ENCODE measurements around the gene OR56B4. TPM values are rescaled to one million over a fixed set of nuclear protein-coding genes. Genes with fewer than 3 reads are reported as not detected.
"Not testable (repeated sequence)": the region's sequence is repeated elsewhere in the genome, so short reads cannot be mapped to it uniquely, and the experiment has no call there.

Gene OR56B4
- total and polyA plus RNA-seq, 2 of the 13 experiments (the other 11 are each of a cell fraction or from before 2014, with no cell fraction given), result not detected

DNA sequence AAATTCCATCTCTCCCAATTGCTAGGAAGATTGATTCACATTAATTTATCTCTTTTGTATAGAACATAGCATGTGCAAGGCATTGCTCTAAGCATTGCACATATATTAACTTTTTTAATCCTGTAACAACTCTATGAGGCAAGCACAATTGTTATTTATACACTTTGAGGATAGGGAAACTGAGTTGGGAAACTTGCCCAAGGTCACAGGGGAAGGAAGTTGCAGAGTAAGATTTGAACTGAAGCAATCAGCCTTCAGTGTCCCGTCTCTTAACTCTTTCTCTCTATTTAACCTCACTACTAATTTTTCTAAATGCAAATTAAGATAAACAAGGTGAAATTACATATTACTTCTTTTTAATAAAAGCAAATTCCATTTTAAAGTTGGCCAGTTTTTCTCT, 22.2 kb downstream of the OR56B4 start:
- H3K9me3 ChIP-seq (ENCODE audit: low read length), result no peaks in the 10 kb centered on the region
- TF ChIP-seq YEATS2 (CRISPR knock-in tag; IDR thresholded peaks at IDR 0.05; ENCODE audit: borderline replicate concordance) (no peak), SIN3B (IDR thresholded peaks at IDR 0.05; ENCODE audit: low read length) (no peak), MYC (CRISPR knock-in tag; IDR thresholded peaks at IDR 0.05; ENCODE audit: borderline replicate concordance) (no peak), KAT7 (CRISPR knock-in tag; IDR thresholded peaks at IDR 0.05; ENCODE audit: borderline replicate concordance) (no peak), ZNF136 (CRISPR knock-in tag; IDR thresholded peaks at IDR 0.05; ENCODE audit: low read depth) (no peak)
- TF ChIP-seq, protein P1, sequence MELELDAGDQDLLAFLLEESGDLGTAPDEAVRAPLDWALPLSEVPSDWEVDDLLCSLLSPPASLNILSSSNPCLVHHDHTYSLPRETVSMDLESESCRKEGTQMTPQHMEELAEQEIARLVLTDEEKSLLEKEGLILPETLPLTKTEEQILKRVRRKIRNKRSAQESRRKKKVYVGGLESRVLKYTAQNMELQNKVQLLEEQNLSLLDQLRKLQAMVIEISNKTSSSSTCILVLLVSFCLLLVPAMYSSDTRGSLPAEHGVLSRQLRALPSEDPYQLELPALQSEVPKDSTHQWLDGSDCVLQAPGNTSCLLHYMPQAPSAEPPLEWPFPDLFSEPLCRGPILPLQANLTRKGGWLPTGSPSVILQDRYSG (CRISPR knock-in tag; IDR thresholded peaks at IDR 0.05), result no peak
- H3K36me3 ChIP-seq (replicated peaks in 1 of 2; ENCODE audit: control insufficient read depth in 1 of 2, insufficient read depth in 2 of 2, low read length in 2 of 2), result no peaks in the 10 kb centered on the region
- intact Hi-C loops (cut with micrococcal nuclease; ENCODE audit: unreplicated experiment) (no loop called here), in situ Hi-C loops (cut with HindIII; ENCODE audit: extremely low pct_ligation_motif_present, low pct_unique_long_range_greater_than_20kb) (no loop called here)
- no peak overlapping the region for H3K27ac ChIP-seq (ENCODE audit: extremely low read length, insufficient read depth, low read length)
- BruUV-seq (replicated peaks), result no TSS peak
- no peaks in the 10 kb centered on the region; a peak in 2 of 5 replicates for H3K27me3 ChIP-seq (ENCODE audit: control insufficient read depth in 1 of 2, insufficient read depth in 2 of 2, low read length in 2 of 2)
- no peaks in the 10 kb centered on the region for H3K79me2 ChIP-seq (ENCODE audit: insufficient read depth, low read length)
- no peak for DNase-seq (ENCODE audit: low spot score)
- no peak overlapping the region for H3K4me2 ChIP-seq (ENCODE audit: low read depth, low read length)
- no peak for FAIRE-seq
- no peaks in the 10 kb centered on the region for H3K4me1 ChIP-seq (ENCODE audit: insufficient read depth, low read length)
- no peak overlapping the region for H3K4me3 ChIP-seq (replicated peaks in 1 of 3; ENCODE audit: insufficient read depth in 1 of 3, low read depth in 2 of 3, low read length in 3 of 3)
- H2AFZ ChIP-seq (ENCODE audit: low read length), result no peak overlapping the region
- WGBS (ENCODE audit: low lambda C conversion rate), result 0% methylated on average over 1 of the region's 1 CpG
- POLR2A ChIA-PET, result no interaction called here
- H4K20me1 ChIP-seq (ENCODE audit: insufficient read depth, low read length), result no peaks in the 10 kb centered on the region
- ATAC-seq, result no peak
- no peak overlapping the region for H3K9ac ChIP-seq (ENCODE audit: insufficient read depth, low read depth, low read length)
- CTCF ChIA-PET (ENCODE audit: low intra/inter-chr PET ratio, low total read pairs), result no interaction called here

DNA sequence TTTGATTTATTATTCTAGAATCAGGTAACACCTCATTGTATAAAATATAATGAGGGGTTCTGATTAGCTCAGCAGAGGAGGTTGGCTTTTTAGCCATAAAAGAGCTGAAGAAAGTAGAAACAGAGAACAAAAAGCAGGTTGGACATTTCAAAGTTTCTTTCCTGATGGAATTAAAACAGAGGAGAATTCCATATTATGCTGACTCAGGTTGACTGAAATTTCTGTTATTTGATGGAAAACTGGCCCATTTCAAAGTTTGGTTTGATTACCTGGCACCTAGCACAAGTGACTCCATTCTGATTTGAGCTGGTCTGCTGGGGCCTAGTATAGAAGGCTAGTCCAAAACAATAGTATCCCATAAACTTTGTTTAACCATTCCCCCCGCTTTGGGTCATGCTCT, 24.9 kb downstream of the OR56B4 start:
- intact Hi-C loops (cut with micrococcal nuclease; ENCODE audit: unreplicated experiment), result no loop called here
- peak; percentile 75 to 93 for TF ChIP-seq MAFK (conservative IDR thresholded peaks at IDR 0.05 in 1 of 2, IDR thresholded peaks at IDR 0.05 in 1 of 2; ENCODE audit: low read length in 2 of 2)
- TF ChIP-seq MAFF (IDR thresholded peaks at IDR 0.05; ENCODE audit: low read depth, low read length), result peak; percentile 81
- TF ChIP-seq KLF9 (CRISPR knock-in tag; IDR thresholded peaks at IDR 0.05; ENCODE audit: low read depth), result no peak
- Histone ChIP-seq H4K20me1 (ENCODE audit: insufficient read depth, low read length) (no peaks in the 10 kb centered on the region), H3K27me3 (ENCODE audit: control insufficient read depth in 1 of 2, insufficient read depth in 2 of 2, low read length in 2 of 2) (no peaks in the 10 kb centered on the region; a peak in 1 of 5 replicates), H3K79me2 (ENCODE audit: insufficient read depth, low read length) (no peaks in the 10 kb centered on the region), H3K4me3 (replicated peaks in 1 of 3; ENCODE audit: insufficient read depth in 1 of 3, low read depth in 2 of 3, low read length in 3 of 3) (no peak overlapping the region), H3K4me2 (ENCODE audit: low read depth, low read length) (no peak overlapping the region), H3K4me1 (ENCODE audit: insufficient read depth, low read length) (no peaks in the 10 kb centered on the region), H3K36me3 (replicated peaks in 1 of 2; ENCODE audit: control insufficient read depth in 1 of 2, insufficient read depth in 2 of 2, low read length in 2 of 2) (no peaks in the 10 kb centered on the region), H2AFZ (ENCODE audit: low read length) (no peak overlapping the region), H3K9ac (ENCODE audit: insufficient read depth, low read depth, low read length) (no peak overlapping the region), H3K27ac (ENCODE audit: extremely low read length, insufficient read depth, low read length) (no peak overlapping the region), H3K9me3 (ENCODE audit: low read length) (no peaks in the 10 kb centered on the region)
- DNase-seq (ENCODE audit: low spot score), result no peak
- WGBS (ENCODE audit: low lambda C conversion rate), result 5% methylated on average over 1 of the region's 1 CpG
- BruUV-seq (replicated peaks), result no TSS peak
- ChIA-PET POLR2A (no interaction called here), CTCF (ENCODE audit: low intra/inter-chr PET ratio, low total read pairs) (no interaction called here)
- ATAC-seq, result no peak
- in situ Hi-C loops (cut with HindIII; ENCODE audit: extremely low pct_ligation_motif_present, low pct_unique_long_range_greater_than_20kb), result no loop called here
- FAIRE-seq, result no peak

GRCh38 chr11:6135936-6136335, 28.5 kb downstream of the OR56B4 start:
- H3K4me3 ChIP-seq (replicated peaks in 1 of 3; ENCODE audit: insufficient read depth in 1 of 3, low read depth in 2 of 3, low read length in 3 of 3); H3K4me1 ChIP-seq (ENCODE audit: insufficient read depth, low read length); H3K27me3 ChIP-seq (ENCODE audit: control insufficient read depth in 1 of 2, insufficient read depth in 2 of 2, low read length in 2 of 2); H2AFZ ChIP-seq (ENCODE audit: low read length); intact Hi-C loops (cut with micrococcal nuclease; ENCODE audit: unreplicated experiment); H3K79me2 ChIP-seq (ENCODE audit: insufficient read depth, low read length); H3K27ac ChIP-seq (ENCODE audit: extremely low read length, insufficient read depth, low read length); BruUV-seq (replicated peaks); H3K9ac ChIP-seq (ENCODE audit: insufficient read depth, low read depth, low read length); DNase-seq (ENCODE audit: low spot score); ATAC-seq; FAIRE-seq; CTCF ChIA-PET (ENCODE audit: low intra/inter-chr PET ratio, low total read pairs); POLR2A ChIA-PET; H3K36me3 ChIP-seq (replicated peaks in 1 of 2; ENCODE audit: control insufficient read depth in 1 of 2, insufficient read depth in 2 of 2, low read length in 2 of 2); H4K20me1 ChIP-seq (ENCODE audit: insufficient read depth, low read length); H3K9me3 ChIP-seq (ENCODE audit: low read length); in situ Hi-C loops (cut with HindIII; ENCODE audit: extremely low pct_ligation_motif_present, low pct_unique_long_range_greater_than_20kb); H3K4me2 ChIP-seq (ENCODE audit: low read depth, low read length): not testable (repeated sequence)
- WGBS (ENCODE audit: low lambda C conversion rate), result 2% methylated on average over 2 of the region's 2 CpGs
